Measurements from ENCODE around the gene SENP2. TPM values are rescaled to one million over a fixed set of nuclear protein-coding genes. Genes with fewer than 3 reads are reported as not detected.

The SENP2 gene
- total and polyA plus RNA-seq, 10 of the 15 experiments (the other 5 are each of a cell fraction or from before 2014, with no cell fraction given) = 9.0 to 42.7 (median 25.1) TPM

Small RNAs within 50 kb of the gene (small RNA-seq; reads per million reads assigned to genes)
- gene AC133473.1 = not detected

Other genes starting within 250 kb of the SENP2 start
- gene MAP3K13, start 223.2 kb upstream of the SENP2 start, total RNA-seq (2014; rRNA removed) = 14.9 and 15.8 TPM in 2 replicates
- 17.7 and 18.3 TPM in 2 replicates for gene MAP3K13, start 223.2 kb upstream of the SENP2 start, total RNA-seq (2014; rRNA removed; fragmentation: Illumina TruSeq; extraction: Trizol)
- 10.5 and 17.8 TPM in 2 replicates for gene MAP3K13, start 223.2 kb upstream of the SENP2 start, total RNA-seq (2021)
- gene MAP3K13, start 223.2 kb upstream of the SENP2 start, polyA plus RNA-seq (2011; rRNA removed) = 27.0 and 33.2 TPM in 2 replicates
- gene MAP3K13, start 223.2 kb upstream of the SENP2 start, polyA plus RNA-seq (2014; fragmentation: Illumina TruSeq; extraction: Trizol) = 26.7 and 30.1 TPM in 2 replicates
- gene MAP3K13, start 223.2 kb upstream of the SENP2 start, polyA plus RNA-seq (2014; fragmentation: Nextera tagmentation; extraction: Ambion mirVana) = 10 to 100 TPM; 46.6 to 70.8 TPM
- gene MAP3K13, start 223.2 kb upstream of the SENP2 start, polyA plus RNA-seq (2014; rRNA removed) = 11.6 and 13.9 TPM in 2 replicates
- gene MAP3K13, start 223.2 kb upstream of the SENP2 start, polyA plus RNA-seq (2016; fragmentation: Nextera tagmentation; extraction: Ambion mirVana) = 10 to 100 TPM; 51.3 to 57.3 TPM
- gene TMEM41A, start 87.3 kb upstream of the SENP2 start, total RNA-seq (2014; rRNA removed) = 23.0 and 23.3 TPM in 2 replicates
- 15.6 and 15.8 TPM in 2 replicates for gene TMEM41A, start 87.3 kb upstream of the SENP2 start, total RNA-seq (2014; rRNA removed; fragmentation: Illumina TruSeq; extraction: Trizol)
- 19.9 and 21.9 TPM in 2 replicates for gene TMEM41A, start 87.3 kb upstream of the SENP2 start, total RNA-seq (2021)
- 29.2 and 32.3 TPM in 2 replicates for gene TMEM41A, start 87.3 kb upstream of the SENP2 start, polyA plus RNA-seq (2011; rRNA removed)
- 21.6 and 24.6 TPM in 2 replicates for gene TMEM41A, start 87.3 kb upstream of the SENP2 start, polyA plus RNA-seq (2014; fragmentation: Illumina TruSeq; extraction: Trizol)
- gene TMEM41A, start 87.3 kb upstream of the SENP2 start, polyA plus RNA-seq (2014; fragmentation: Nextera tagmentation; extraction: Ambion mirVana) = 10 to 100 TPM; 13.9 to 16.9 TPM
- gene TMEM41A, start 87.3 kb upstream of the SENP2 start, polyA plus RNA-seq (2014; rRNA removed) = 18.1 and 18.5 TPM in 2 replicates
- gene TMEM41A, start 87.3 kb upstream of the SENP2 start, polyA plus RNA-seq (2016; fragmentation: Nextera tagmentation; extraction: Ambion mirVana) = 10 to 100 TPM; 28.6 to 33.2 TPM
- 6.8 and 8.0 TPM in 2 replicates for gene LIPH, start 33.7 kb upstream of the SENP2 start, total RNA-seq (2014; rRNA removed)
- gene LIPH, start 33.7 kb upstream of the SENP2 start, total RNA-seq (2014; rRNA removed; fragmentation: Illumina TruSeq; extraction: Trizol) = 4.9 and 5.4 TPM in 2 replicates
- 8.8 and 9.1 TPM in 2 replicates for gene LIPH, start 33.7 kb upstream of the SENP2 start, total RNA-seq (2021)
- 11.1 and 11.7 TPM in 2 replicates for gene LIPH, start 33.7 kb upstream of the SENP2 start, polyA plus RNA-seq (2011; rRNA removed)
- gene LIPH, start 33.7 kb upstream of the SENP2 start, polyA plus RNA-seq (2014; fragmentation: Illumina TruSeq; extraction: Trizol) = 7.8 and 11.6 TPM in 2 replicates
- 1 to 10 TPM; 2.2 to 4.7 TPM for gene LIPH, start 33.7 kb upstream of the SENP2 start, polyA plus RNA-seq (2014; fragmentation: Nextera tagmentation; extraction: Ambion mirVana)
- 4.2 and 5.7 TPM in 2 replicates for gene LIPH, start 33.7 kb upstream of the SENP2 start, polyA plus RNA-seq (2014; rRNA removed)
- 1 to 10 TPM; 5.1 TPM for gene LIPH, start 33.7 kb upstream of the SENP2 start, polyA plus RNA-seq (2016; fragmentation: Nextera tagmentation; extraction: Ambion mirVana)
- gene IGF2BP2, start 238.7 kb downstream of the SENP2 start, total RNA-seq (2014; rRNA removed) = not detected in 2 replicates
- gene IGF2BP2, start 238.7 kb downstream of the SENP2 start, total RNA-seq (2014; rRNA removed; fragmentation: Illumina TruSeq; extraction: Trizol) = not detected in 2 replicates
- gene IGF2BP2, start 238.7 kb downstream of the SENP2 start, total RNA-seq (2021) = 0.21 and 0.72 TPM in 2 replicates
- gene IGF2BP2, start 238.7 kb downstream of the SENP2 start, polyA plus RNA-seq (2011; rRNA removed) = not detected in 2 replicates
- not detected in 2 replicates for gene IGF2BP2, start 238.7 kb downstream of the SENP2 start, polyA plus RNA-seq (2014; fragmentation: Illumina TruSeq; extraction: Trizol)
- gene IGF2BP2, start 238.7 kb downstream of the SENP2 start, polyA plus RNA-seq (2014; fragmentation: Nextera tagmentation; extraction: Ambion mirVana) = not detected
- gene IGF2BP2, start 238.7 kb downstream of the SENP2 start, polyA plus RNA-seq (2014; rRNA removed) = not detected in 2 replicates
- under 1 TPM in 1 of 2 experiments, not detected in 1; 0.25 TPM for gene IGF2BP2, start 238.7 kb downstream of the SENP2 start, polyA plus RNA-seq (2016; fragmentation: Nextera tagmentation; extraction: Ambion mirVana)

Data from GM12878 (cell line).